GM18951 (cell line): ENCODE results near the gene TRANK1.

Source experiments
- POLR2A ChIP-seq: IDR thresholded peaks from 4 replicates; pipeline ENCODE4 v1.6.1; 2011; ENCODE audit warnings: mild to moderate bottlenecking; ENCODE audit not compliant: insufficient read length, insufficient read depth; ENCODE audit errors: extremely low read depth
- in situ Hi-C: fragments of 300-500 bp; cut with MboI; formaldehyde crosslinking; loops from one replicate; pipeline ENCODE4 v1.12.0; 2022; ENCODE audit warnings: low sequenced_read_pairs, mixed read lengths, inconsistent platforms; ENCODE audit not compliant: unreplicated experiment

The TRANK1 gene

GRCh38 chr3:36864180-36865053 is 80.4 kb downstream of the TRANK1 start:
- TF ChIP-seq POLR2A: no peak
- in situ Hi-C loops: loop anchor here (10.0 kb wide), 1 partner anchor 120 kb away; no protein-coding TSS in a partner anchor

GRCh38 chr3:36862076-36862755 is 82.6 kb downstream of the TRANK1 start:
- in situ Hi-C loops: loop anchor here (10.0 kb wide), 1 partner anchor 117 kb away; no protein-coding TSS in a partner anchor
- no peak for TF ChIP-seq POLR2A

GRCh38 chr3:36859494-36859893 is 85.4 kb downstream of the TRANK1 start:
- in situ Hi-C loops: no loop called here
- no peak for TF ChIP-seq POLR2A

GRCh38 chr3:36852071-36852470 is 92.8 kb downstream of the TRANK1 start:
- TF ChIP-seq POLR2A: no peak
- in situ Hi-C loops: no loop called here

- in situ Hi-C loops: no loop called here
- TF ChIP-seq POLR2A: no peak
Measured at GRCh38 chr3:36850743-36851142, 94.1 kb downstream of the TRANK1 start.

GRCh38 chr3:36846406-36846805 is 98.4 kb downstream of the TRANK1 start:
- in situ Hi-C loops: no loop called here
- no peak for TF ChIP-seq POLR2A

- in situ Hi-C loops: no loop called here
- TF ChIP-seq POLR2A: no peak
Measured at GRCh38 chr3:36843065-36844051, 101.5 kb downstream of the TRANK1 start.

- TF ChIP-seq POLR2A: no peak
- in situ Hi-C loops: no loop called here
Measured at GRCh38 chr3:36842275-36842674, 102.6 kb downstream of the TRANK1 start.

- in situ Hi-C loops: no loop called here
- TF ChIP-seq POLR2A: no peak
Measured at GRCh38 chr3:36840453-36840921, 104.4 kb downstream of the TRANK1 start.

GRCh38 chr3:36837089-36837488 is 107.8 kb downstream of the TRANK1 start:
- no peak for TF ChIP-seq POLR2A
- in situ Hi-C loops: no loop called here

GRCh38 chr3:36833160-36833814 is 111.6 kb downstream of the TRANK1 start:
- in situ Hi-C loops: no loop called here
- no peak for TF ChIP-seq POLR2A

GRCh38 chr3:36832406-36832805 is 112.4 kb downstream of the TRANK1 start:
- no peak for TF ChIP-seq POLR2A
- in situ Hi-C loops: no loop called here

- in situ Hi-C loops: no loop called here
Measured at GRCh38 chr3:36827133-36827532, 117.7 kb downstream of the TRANK1 start.

More at GRCh38 chr3:36827133-36827532, 117.7 kb downstream of the TRANK1 start:
- no peak for TF ChIP-seq POLR2A
